Measurements from ENCODE around the gene YTHDC1.

YTHDC1 gene

DNA sequence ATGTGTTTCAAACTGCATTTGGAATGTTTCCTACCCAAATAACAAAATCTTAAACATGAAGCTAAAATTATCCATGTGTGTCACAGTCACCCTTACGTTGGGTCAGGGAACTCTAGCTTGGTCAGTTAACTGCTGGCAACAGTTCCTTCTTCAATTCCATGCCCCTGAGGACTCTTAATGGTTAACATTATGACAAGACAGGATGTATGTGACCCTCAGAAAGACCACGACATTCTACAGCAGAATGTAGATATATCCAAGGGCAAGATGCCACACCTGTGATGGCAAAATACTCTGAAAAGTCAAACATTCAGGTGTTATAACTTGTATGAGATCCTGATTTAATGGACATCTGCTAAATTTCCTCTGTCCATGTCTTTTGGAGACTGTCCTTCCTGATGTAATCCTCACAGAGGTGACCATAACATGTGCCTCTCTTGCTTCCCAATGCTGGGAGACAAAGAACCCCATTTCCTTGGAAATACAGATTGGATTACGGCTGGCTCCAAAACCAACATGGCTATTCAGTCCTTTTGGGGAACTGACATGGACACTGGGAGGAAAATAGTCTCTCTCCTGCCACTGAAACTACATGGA lies 39.1 kb downstream of the YTHDC1 start:
- ChIA-PET CTCF (no interaction called here), POLR2A (no interaction called here)
- TF ChIP-seq NFRKB (IDR thresholded peaks at IDR 0.05): no peak
- TF ChIP-seq FOXK2 (IDR thresholded peaks at IDR 0.05): no peak
- TF ChIP-seq FOXM1 (IDR thresholded peaks at IDR 0.05; ENCODE audit: borderline replicate concordance): no peak
- TF ChIP-seq, protein P1, sequence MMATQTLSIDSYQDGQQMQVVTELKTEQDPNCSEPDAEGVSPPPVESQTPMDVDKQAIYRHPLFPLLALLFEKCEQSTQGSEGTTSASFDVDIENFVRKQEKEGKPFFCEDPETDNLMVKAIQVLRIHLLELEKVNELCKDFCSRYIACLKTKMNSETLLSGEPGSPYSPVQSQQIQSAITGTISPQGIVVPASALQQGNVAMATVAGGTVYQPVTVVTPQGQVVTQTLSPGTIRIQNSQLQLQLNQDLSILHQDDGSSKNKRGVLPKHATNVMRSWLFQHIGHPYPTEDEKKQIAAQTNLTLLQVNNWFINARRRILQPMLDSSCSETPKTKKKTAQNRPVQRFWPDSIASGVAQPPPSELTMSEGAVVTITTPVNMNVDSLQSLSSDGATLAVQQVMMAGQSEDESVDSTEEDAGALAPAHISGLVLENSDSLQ (IDR thresholded peaks at IDR 0.05): no peak
- TF ChIP-seq BHLHE40 (IDR thresholded peaks at IDR 0.05; ENCODE audit: borderline replicate concordance): no peak
- TF ChIP-seq LEF1 (IDR thresholded peaks at IDR 0.05; ENCODE audit: borderline replicate concordance): no peak
- TF ChIP-seq FOXA1 (IDR thresholded peaks at IDR 0.05): no peak
- no peak for TF ChIP-seq SUZ12 (IDR thresholded peaks at IDR 0.05)
- TF ChIP-seq CTBP1 (IDR thresholded peaks at IDR 0.05; ENCODE audit: borderline replicate concordance): no peak
- no peak for TF ChIP-seq ZNF384 (IDR thresholded peaks at IDR 0.05)
- no peak for TF ChIP-seq TARDBP (IDR thresholded peaks at IDR 0.05)
- no peak for TF ChIP-seq L3MBTL2 (conservative IDR thresholded peaks at IDR 0.05)
- TF ChIP-seq ARNT (IDR thresholded peaks at IDR 0.05): no peak
- no peak for TF ChIP-seq SP1 (IDR thresholded peaks at IDR 0.05)
- TF ChIP-seq HDGF (IDR thresholded peaks at IDR 0.05; ENCODE audit: borderline replicate concordance): no peak
- TF ChIP-seq ELF4 (IDR thresholded peaks at IDR 0.05): no peak
- DNase-seq (ENCODE audit: extremely low spot score): no peak

DNA sequence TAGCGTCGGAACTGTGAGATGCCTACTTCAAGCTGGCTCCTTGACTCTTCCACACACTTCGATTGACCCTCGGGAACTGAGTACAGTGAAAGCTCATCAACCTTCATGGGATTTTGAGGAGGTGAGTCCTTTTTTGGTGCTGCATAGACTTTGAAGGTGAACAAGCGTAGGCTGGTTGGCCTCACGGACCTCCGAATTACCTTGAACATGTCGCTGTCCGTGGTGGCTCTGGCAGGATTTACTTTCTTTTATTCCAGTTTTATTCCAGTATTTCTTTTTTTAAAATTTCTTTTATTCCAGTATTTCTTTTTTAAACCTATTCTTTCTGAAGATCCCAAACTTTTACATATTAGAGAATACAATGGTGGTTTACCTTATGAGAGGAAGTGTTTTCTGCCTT lies 45.2 kb downstream of the YTHDC1 start:
- ChIA-PET POLR2A (no interaction called here), CTCF (no interaction called here)
- DNase-seq (ENCODE audit: extremely low spot score): no peak
- no peak for TF ChIP-seq ARNT (IDR thresholded peaks at IDR 0.05)
- no peak for TF ChIP-seq LEF1 (IDR thresholded peaks at IDR 0.05; ENCODE audit: borderline replicate concordance)
- TF ChIP-seq SP1 (IDR thresholded peaks at IDR 0.05): no peak
- no peak for TF ChIP-seq FOXK2 (IDR thresholded peaks at IDR 0.05)
- no peak for TF ChIP-seq HDGF (IDR thresholded peaks at IDR 0.05; ENCODE audit: borderline replicate concordance)
- TF ChIP-seq, protein P1 (IDR thresholded peaks at IDR 0.05): no peak
- TF ChIP-seq ZNF384 (IDR thresholded peaks at IDR 0.05): no peak
- no peak for TF ChIP-seq NFRKB (IDR thresholded peaks at IDR 0.05)
- no peak for TF ChIP-seq TARDBP (IDR thresholded peaks at IDR 0.05)

DNA sequence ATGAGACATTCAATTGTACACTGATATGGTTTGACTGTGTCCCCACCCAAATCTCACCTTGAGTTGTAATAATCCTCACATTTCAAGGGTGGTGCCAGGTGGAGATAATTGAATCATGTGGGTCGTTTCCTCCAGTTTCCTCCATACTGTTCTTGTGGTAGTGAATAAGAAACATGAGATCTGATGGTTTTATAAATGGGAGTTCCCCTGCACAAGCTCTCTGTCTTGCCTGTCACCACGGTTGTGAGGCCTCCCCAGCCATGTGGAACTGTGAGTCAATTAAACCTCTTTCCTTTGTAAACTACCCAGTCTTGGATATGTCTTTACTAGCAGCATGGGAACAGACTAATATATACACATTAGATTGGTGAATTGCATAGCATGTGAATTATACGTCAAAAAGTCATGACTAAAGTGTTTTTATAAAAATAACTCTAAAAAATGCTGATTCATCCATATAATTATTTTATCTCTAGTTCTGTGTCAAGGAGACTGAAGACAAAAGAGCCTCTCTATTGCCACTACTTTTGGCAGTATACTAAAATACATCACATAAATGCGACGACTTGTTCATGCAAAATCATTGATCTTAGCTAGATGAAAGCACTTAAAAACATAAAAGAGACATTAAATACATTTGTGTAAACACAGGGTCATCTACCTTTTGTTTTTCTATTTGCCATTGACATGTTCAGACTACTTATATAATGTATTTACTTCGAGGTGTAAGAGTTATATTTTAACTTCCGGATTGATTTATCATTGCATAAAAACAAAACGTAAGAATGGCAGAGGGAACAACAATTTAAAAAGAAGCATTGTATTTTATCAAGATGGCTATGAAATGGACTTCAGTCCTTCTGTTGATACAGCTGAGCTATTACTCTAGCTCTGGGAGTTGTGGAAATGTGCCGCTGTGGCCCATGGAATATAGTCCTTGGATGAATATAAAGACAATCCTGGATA lies 50.1 kb downstream of the YTHDC1 start:
- DNase-seq (ENCODE audit: extremely low spot score): no peak
- TF ChIP-seq TARDBP (IDR thresholded peaks at IDR 0.05) (no peak), CTBP1 (IDR thresholded peaks at IDR 0.05; ENCODE audit: borderline replicate concordance) (no peak), ARNT (IDR thresholded peaks at IDR 0.05) (no peak), L3MBTL2 (conservative IDR thresholded peaks at IDR 0.05) (no peak), LEF1 (IDR thresholded peaks at IDR 0.05; ENCODE audit: borderline replicate concordance) (no peak), FOXA1 (IDR thresholded peaks at IDR 0.05) (no peak), NFRKB (IDR thresholded peaks at IDR 0.05) (no peak), SP1 (IDR thresholded peaks at IDR 0.05) (no peak), FOXM1 (IDR thresholded peaks at IDR 0.05; ENCODE audit: borderline replicate concordance) (no peak), ZNF384 (IDR thresholded peaks at IDR 0.05) (no peak), BHLHE40 (IDR thresholded peaks at IDR 0.05; ENCODE audit: borderline replicate concordance) (no peak), FOXK2 (IDR thresholded peaks at IDR 0.05) (no peak), SUZ12 (IDR thresholded peaks at IDR 0.05) (no peak), HDGF (IDR thresholded peaks at IDR 0.05; ENCODE audit: borderline replicate concordance) (no peak)
- ChIA-PET CTCF (interaction anchor here (0.7 kb wide), 1 partner anchor 1171 kb away, joined by 3 read pairs; no protein-coding TSS in a partner anchor), POLR2A (no interaction called here)

DNA sequence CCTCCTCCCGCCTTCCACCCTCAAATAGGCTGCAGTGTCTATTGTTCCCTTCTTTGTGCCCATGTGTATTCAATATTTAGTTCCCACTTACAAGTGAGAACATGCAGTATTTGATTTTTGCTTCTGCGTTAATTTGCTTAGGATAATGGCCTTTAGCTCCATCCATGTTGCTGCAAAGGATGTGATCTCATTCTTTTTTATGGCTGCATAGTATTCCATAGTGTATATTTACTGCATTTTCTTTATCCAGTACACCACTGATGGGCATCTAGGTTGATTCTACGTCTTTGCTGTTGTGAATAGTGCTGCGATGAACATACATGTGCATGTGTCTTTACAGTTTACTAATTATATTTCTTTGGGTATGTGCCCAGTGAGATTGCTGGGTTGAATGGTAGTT lies 52.8 kb downstream of the YTHDC1 start:
- TF ChIP-seq L3MBTL2 (conservative IDR thresholded peaks at IDR 0.05) (no peak), LEF1 (IDR thresholded peaks at IDR 0.05; ENCODE audit: borderline replicate concordance) (no peak), BHLHE40 (IDR thresholded peaks at IDR 0.05; ENCODE audit: borderline replicate concordance) (no peak), FOXA1 (IDR thresholded peaks at IDR 0.05) (no peak), ZNF384 (IDR thresholded peaks at IDR 0.05) (no peak), FOXK2 (IDR thresholded peaks at IDR 0.05) (no peak), ARNT (IDR thresholded peaks at IDR 0.05) (no peak), CTBP1 (IDR thresholded peaks at IDR 0.05; ENCODE audit: borderline replicate concordance) (no peak), TARDBP (IDR thresholded peaks at IDR 0.05) (no peak), SP1 (IDR thresholded peaks at IDR 0.05) (no peak), HDGF (IDR thresholded peaks at IDR 0.05; ENCODE audit: borderline replicate concordance) (no peak), ELF4 (IDR thresholded peaks at IDR 0.05) (no peak), NFRKB (IDR thresholded peaks at IDR 0.05) (no peak), SUZ12 (IDR thresholded peaks at IDR 0.05) (no peak), FOXM1 (IDR thresholded peaks at IDR 0.05; ENCODE audit: borderline replicate concordance) (no peak)
- TF ChIP-seq, protein P1 (IDR thresholded peaks at IDR 0.05): no peak
- no peak for DNase-seq (ENCODE audit: extremely low spot score)
- POLR2A ChIA-PET: no interaction called here
- CTCF ChIA-PET: no interaction called here

DNA sequence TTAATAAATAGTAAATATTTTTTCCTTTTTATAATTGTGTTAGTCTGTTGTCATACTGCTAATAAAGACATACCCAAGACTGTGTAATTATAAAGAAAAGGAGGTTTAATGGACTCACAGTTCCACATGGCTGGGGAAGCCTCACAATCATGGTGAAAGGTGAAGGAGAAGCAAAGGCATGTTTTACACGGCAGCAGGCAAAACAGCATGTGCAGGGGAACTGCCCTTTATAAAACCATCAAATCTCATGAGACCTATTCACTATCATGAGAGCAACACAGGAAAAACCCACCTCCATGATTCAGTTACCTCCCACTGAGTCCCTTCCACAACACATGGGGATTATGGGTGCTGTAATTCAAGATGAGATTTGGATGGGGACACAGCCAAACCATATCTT lies 58.6 kb downstream of the YTHDC1 start:
- no peak for DNase-seq (ENCODE audit: extremely low spot score)
- CTCF ChIA-PET: no interaction called here
- POLR2A ChIA-PET: no interaction called here
- no peak for TF ChIP-seq L3MBTL2 (conservative IDR thresholded peaks at IDR 0.05)
- no peak for TF ChIP-seq TARDBP (IDR thresholded peaks at IDR 0.05)

DNA sequence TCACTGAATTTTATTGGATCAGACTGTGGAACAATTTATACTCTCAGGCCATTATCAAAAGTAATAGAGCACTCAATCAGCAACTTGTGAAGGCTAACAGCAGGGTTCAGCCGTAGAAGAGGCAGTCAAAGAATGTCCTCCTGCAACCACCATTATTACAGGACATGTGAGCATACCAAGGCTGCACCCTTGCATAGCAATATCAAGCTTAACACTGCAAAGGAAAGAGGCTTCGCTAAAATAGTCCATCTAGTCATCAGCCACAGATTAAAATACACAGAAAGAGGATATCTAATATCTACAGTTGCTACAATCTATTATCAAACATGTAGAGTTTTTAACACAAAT lies 61.5 kb downstream of the YTHDC1 start:
- CTCF ChIA-PET: no interaction called here
- no peak for DNase-seq (ENCODE audit: extremely low spot score)
- POLR2A ChIA-PET: no interaction called here
- no peak for TF ChIP-seq SP1 (IDR thresholded peaks at IDR 0.05)
- no peak for TF ChIP-seq CTBP1 (IDR thresholded peaks at IDR 0.05; ENCODE audit: borderline replicate concordance)
- no peak for TF ChIP-seq BHLHE40 (IDR thresholded peaks at IDR 0.05; ENCODE audit: borderline replicate concordance)
- TF ChIP-seq L3MBTL2 (conservative IDR thresholded peaks at IDR 0.05): no peak
- TF ChIP-seq ZNF384 (IDR thresholded peaks at IDR 0.05): no peak
- TF ChIP-seq FOXK2 (IDR thresholded peaks at IDR 0.05): no peak
- no peak for TF ChIP-seq TARDBP (IDR thresholded peaks at IDR 0.05)
- TF ChIP-seq ARNT (IDR thresholded peaks at IDR 0.05): no peak
- TF ChIP-seq SUZ12 (IDR thresholded peaks at IDR 0.05): no peak
- TF ChIP-seq FOXM1 (IDR thresholded peaks at IDR 0.05; ENCODE audit: borderline replicate concordance): no peak
- no peak for TF ChIP-seq ELF4 (IDR thresholded peaks at IDR 0.05)
- no peak for TF ChIP-seq FOXA1 (IDR thresholded peaks at IDR 0.05)
- TF ChIP-seq HDGF (IDR thresholded peaks at IDR 0.05; ENCODE audit: borderline replicate concordance): no peak
- TF ChIP-seq LEF1 (IDR thresholded peaks at IDR 0.05; ENCODE audit: borderline replicate concordance): no peak
- TF ChIP-seq, protein P1 (IDR thresholded peaks at IDR 0.05): no peak
- TF ChIP-seq NFRKB (IDR thresholded peaks at IDR 0.05): no peak
